UCSD-AML1 (cell line): ENCODE results near the gene ITPR3.

Experiments
- DNase-seq: peaks from one replicate; lab custom pipeline; 2025; ENCODE audit not compliant: unreplicated experiment; lab: John Stamatoyannopoulos, UW

Gene ITPR3

GRCh38 chr6:33729059-33729458 is 107.9 kb downstream of the ITPR3 start:
- DNase-seq, result no peak

- DNase-seq, result no peak
Measured at GRCh38 chr6:33730611-33731010, 109.5 kb downstream of the ITPR3 start.

- no peak for DNase-seq
Measured at GRCh38 chr6:33731035-33731434, 109.9 kb downstream of the ITPR3 start.

- no peak for DNase-seq
Measured at GRCh38 chr6:33731751-33732282, 110.7 kb downstream of the ITPR3 start.

- no peak for DNase-seq
Measured at GRCh38 chr6:33732385-33732784, 111.3 kb downstream of the ITPR3 start.

- DNase-seq, result no peak
Measured at GRCh38 chr6:33732817-33733708, 111.9 kb downstream of the ITPR3 start.

- no peak for DNase-seq
Measured at GRCh38 chr6:33733709-33734007, 112.5 kb downstream of the ITPR3 start.

GRCh38 chr6:33735216-33735615 is 114.1 kb downstream of the ITPR3 start:
- no peak for DNase-seq

- no peak for DNase-seq
Measured at GRCh38 chr6:33737267-33738026, 116.3 kb downstream of the ITPR3 start.

- DNase-seq, result no peak
Measured at GRCh38 chr6:33738153-33738552, 117.0 kb downstream of the ITPR3 start.

GRCh38 chr6:33738879-33739278 is 117.8 kb downstream of the ITPR3 start:
- no peak for DNase-seq

GRCh38 chr6:33739571-33739970 is 118.4 kb downstream of the ITPR3 start:
- DNase-seq, result no peak

- no peak for DNase-seq
Measured at GRCh38 chr6:33740204-33740608, 119.1 kb downstream of the ITPR3 start.

GRCh38 chr6:33740794-33741193 is 119.7 kb downstream of the ITPR3 start:
- DNase-seq, result no peak

GRCh38 chr6:33742092-33742491 is 121.0 kb downstream of the ITPR3 start:
- DNase-seq, result no peak

GRCh38 chr6:33742837-33743236 is 121.7 kb downstream of the ITPR3 start:
- DNase-seq, result no peak

GRCh38 chr6:33744001-33744848 is 123.1 kb downstream of the ITPR3 start:
- peak; percentile 71 for DNase-seq

- DNase-seq, result no peak
Measured at GRCh38 chr6:33744895-33745546, 123.9 kb downstream of the ITPR3 start.

GRCh38 chr6:33745548-33745947 is 124.4 kb downstream of the ITPR3 start:
- no peak for DNase-seq
